GM12892 (cell line): ENCODE measurements around the gene FAM228B.
"Not testable (repeated sequence)": the region's sequence is repeated elsewhere in the genome, so short reads cannot be mapped to it uniquely, and the experiment has no call there.

Source experiments
- DNase-seq: peaks from one replicate; pipeline ENCODE4 v3.0.0; 2011; ENCODE audit not compliant: insufficient read length
- FAIRE-seq: peaks from 2 replicates; lab custom pipeline; 2011; peaks lifted over from hg19 to GRCh38; lab: Jason Lieb, UNC
- POLR2A ChIP-seq: IDR thresholded peaks from 2 replicates; pipeline ENCODE4 v1.6.1; 2011; ENCODE audit warnings: low read depth, low read length, control low read depth
- POLR2AphosphoS5 ChIP-seq: IDR thresholded peaks from 2 replicates; pipeline ENCODE4 v1.6.1; 2011; ENCODE audit warnings: low read depth, low read length, control low read depth
- TAF1 ChIP-seq: IDR thresholded peaks from 2 replicates; pipeline ENCODE4 v1.6.1; 2011; ENCODE audit warnings: low read depth, mild to moderate bottlenecking, control low read depth, low read length, borderline replicate concordance

The FAM228B gene

DNA sequence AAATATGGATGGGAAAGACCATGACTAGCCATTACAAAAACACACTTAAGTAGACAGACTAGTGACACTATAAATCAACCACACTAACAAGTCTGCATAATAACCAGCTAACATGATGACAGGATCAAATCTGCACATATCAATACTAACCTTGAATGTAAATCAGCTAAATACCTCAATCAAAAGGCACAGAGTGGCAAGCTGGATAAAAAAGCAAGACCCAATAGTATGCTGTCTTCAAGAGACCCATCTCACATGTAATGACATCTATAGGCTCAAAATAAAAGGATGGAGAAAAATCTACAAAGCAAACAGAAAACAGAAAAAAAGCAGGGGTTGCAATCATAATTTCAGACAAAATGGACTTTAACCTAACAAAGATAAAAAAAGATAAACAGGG, 16.5 kb upstream of the FAM228B start:
- FAIRE-seq (no peak), DNase-seq (no peak)
- TF ChIP-seq POLR2AphosphoS5, result no peak
- TF ChIP-seq POLR2A, result no peak
- no peak for TF ChIP-seq TAF1

DNA sequence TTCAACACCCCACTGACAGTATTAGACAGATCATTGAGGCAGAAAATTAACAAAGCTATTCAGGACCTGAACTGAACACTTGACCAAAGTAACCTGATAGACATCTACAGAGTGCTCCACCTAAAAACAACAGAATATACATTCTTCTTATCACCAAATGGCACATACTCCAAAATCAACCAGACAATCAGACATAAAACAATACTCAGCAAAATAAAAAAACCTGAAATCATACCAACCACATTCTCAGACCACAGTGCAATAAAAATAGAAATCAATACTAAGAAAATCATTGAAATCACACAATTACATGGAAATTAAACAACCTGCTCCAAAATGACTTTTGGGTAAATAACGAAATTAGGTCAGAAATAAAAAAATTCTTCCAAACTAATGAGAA, 15.9 kb upstream of the FAM228B start:
- FAIRE-seq (no peak), DNase-seq (no peak)
- no peak for TF ChIP-seq POLR2AphosphoS5
- no peak for TF ChIP-seq POLR2A
- no peak for TF ChIP-seq TAF1

DNA sequence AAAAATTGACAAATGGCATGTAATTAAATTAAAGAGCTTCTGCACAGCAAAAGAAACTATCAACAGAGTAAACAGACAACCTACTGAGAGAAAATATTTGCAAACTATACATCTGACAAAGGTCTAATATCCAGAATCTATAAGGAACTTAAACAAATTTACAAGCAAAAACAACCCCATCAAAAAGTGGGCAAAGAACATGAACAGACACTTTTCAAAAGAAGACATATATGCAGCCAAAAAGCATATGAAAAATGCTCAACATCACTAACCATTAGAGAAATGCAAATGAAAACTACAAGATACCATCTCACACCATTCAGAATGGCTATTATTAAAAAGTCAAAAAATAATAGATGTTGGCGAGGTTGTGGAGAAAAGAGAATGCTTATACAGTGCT, 13.8 kb upstream of the FAM228B start:
- not testable (repeated sequence) for FAIRE-seq

DNA sequence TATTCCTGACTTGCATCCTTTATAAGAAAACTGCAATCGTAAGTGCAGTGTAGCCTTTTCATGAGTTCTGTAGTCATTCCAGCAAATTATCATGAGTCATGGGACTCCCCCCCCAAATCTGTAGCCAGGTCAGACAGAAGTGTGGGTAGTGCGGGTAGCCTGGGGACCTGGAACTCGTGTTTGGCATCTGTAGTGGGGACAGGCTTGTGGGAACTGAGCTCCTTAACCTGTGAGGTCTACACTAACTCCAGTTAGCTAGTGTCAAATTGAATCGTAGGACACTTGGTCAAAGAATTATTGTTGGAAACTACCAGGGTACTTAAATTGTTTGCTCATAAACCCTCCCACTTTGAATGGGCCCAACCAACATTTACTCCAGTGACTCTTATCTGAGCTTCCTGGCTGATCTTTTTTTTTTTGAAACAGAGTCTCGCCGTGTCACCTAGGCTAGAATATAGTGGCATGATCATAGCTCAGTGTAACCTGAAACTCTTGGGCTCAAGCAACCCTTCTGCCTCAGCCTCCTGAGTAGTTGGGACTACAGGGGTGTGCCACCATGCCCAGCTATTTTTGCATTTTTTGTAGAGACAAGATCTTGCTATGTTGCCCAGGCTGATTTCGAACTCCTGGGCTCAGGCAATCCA, 12.5 kb upstream of the FAM228B start:
- DNase-seq (no peak), FAIRE-seq (no peak)
- TF ChIP-seq TAF1 (no peak), POLR2AphosphoS5 (no peak), POLR2A (no peak)

More for the DNA sequence above, 13.8 kb upstream of the FAM228B start:
- not testable (repeated sequence) for DNase-seq

DNA sequence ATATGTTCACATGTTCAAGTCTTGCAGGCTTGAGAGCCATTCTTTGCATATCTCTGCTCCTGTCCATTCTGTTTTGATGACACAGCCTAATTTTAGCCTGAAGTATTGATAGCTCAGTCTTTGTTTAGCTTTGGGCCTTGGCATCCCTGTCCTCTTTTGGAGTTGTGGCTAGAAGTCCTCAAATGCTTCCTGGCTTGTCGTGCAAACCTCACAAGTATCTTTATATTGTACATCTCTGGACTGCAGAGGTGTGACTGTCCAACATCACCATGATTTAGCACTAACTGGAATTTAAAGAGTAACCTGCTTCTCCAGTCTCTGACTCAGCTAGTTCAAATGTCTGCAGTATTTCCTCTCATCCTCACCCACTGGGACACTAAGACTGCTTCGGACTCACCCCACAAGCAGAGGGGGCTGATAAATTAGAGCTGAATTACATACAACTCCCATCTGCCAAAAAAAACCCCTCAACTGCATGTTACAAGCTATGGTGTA, 11.8 kb upstream of the FAM228B start:
- no peak for DNase-seq
- no peak for TF ChIP-seq POLR2AphosphoS5
- TF ChIP-seq TAF1, result no peak
- no peak for TF ChIP-seq POLR2A
- no peak for FAIRE-seq

DNA sequence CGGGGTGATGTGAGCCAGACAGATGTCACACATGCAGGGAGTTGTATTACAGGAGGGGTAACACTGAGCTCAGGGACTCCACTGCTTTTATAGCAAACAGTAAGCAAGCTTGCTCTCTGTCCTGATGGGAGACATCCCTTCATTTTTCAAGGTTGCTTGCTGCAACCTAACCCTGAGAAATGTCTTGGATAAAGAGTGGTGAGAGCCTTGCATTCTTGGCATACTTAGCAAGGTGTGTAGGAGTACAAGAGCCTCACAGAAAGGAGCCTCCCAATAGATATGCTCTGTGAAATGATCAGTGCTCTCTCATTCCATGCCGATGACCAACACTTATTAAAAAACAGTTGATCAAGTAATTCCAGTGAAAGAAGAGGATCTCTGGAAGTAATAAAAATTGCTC, 8.2 kb upstream of the FAM228B start:
- no peak for TF ChIP-seq TAF1
- TF ChIP-seq POLR2AphosphoS5, result no peak
- TF ChIP-seq POLR2A, result no peak
- FAIRE-seq (no peak), DNase-seq (no peak)

DNA sequence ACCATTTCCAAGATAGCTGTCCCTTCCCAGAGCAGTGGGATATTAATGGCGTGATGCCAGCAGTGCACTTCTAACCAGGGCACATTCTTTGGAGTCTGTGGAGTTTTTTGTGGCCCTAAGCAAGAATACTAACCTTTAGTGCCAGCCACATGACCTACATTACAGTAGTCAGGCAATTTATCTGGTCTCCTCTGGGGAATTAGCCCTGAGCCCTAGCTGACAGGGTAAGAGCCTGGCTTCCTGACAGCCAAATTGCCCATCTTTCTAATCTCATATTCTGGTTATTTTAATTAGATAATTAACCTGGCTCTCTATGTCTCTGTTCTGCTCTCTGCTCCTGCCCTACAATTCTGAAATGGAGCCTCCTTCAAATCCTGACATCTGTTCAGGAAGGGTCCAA, 5.4 kb upstream of the FAM228B start:
- TF ChIP-seq POLR2AphosphoS5, result no peak
- no peak for TF ChIP-seq POLR2A
- TF ChIP-seq TAF1, result no peak
- DNase-seq (no peak), FAIRE-seq (no peak)

DNA sequence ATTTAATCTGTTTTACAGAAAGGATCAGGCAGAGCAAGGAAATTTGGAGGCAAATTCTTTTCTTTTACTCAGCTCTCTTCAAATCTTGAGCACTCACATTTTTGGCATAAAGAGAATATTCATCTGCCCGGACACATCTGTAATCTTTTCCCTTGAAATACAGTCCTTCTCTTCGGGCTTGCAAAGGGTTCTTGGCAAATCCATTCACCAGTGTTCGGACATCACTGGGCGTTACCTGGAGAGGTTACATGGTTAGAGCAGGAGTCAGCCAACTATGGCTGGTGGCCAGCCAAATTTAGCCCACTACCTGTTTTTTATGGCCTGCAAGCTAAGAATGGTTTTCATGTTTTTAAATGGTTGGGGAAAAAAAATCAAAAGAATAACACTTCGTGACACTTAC, 2.2 kb upstream of the FAM228B start:
- no peak for TF ChIP-seq POLR2AphosphoS5
- DNase-seq (no peak), FAIRE-seq (no peak)

DNA sequence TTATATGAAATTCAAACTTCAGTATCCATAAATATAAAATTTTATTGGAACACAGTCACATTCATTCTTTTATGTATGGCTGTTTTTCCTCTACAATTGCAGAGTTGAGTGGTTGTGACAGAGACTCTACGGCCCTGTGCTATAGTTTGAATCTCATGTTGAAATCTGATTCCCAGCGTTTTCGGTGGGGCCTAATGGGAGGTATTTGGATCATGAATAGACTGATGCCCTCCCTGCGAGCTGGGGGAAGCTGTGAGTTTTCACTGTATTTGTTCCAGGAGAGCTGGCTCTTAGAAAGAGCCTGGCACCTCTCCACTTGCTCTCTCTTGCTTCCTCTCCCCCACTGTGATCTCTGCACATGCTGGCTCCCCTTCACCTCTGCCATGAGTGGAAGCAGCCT, 1.8 kb upstream of the FAM228B start:
- DNase-seq, result no peak
- TF ChIP-seq TAF1 (no peak), POLR2AphosphoS5 (no peak), POLR2A (no peak)
- FAIRE-seq, result no peak

DNA sequence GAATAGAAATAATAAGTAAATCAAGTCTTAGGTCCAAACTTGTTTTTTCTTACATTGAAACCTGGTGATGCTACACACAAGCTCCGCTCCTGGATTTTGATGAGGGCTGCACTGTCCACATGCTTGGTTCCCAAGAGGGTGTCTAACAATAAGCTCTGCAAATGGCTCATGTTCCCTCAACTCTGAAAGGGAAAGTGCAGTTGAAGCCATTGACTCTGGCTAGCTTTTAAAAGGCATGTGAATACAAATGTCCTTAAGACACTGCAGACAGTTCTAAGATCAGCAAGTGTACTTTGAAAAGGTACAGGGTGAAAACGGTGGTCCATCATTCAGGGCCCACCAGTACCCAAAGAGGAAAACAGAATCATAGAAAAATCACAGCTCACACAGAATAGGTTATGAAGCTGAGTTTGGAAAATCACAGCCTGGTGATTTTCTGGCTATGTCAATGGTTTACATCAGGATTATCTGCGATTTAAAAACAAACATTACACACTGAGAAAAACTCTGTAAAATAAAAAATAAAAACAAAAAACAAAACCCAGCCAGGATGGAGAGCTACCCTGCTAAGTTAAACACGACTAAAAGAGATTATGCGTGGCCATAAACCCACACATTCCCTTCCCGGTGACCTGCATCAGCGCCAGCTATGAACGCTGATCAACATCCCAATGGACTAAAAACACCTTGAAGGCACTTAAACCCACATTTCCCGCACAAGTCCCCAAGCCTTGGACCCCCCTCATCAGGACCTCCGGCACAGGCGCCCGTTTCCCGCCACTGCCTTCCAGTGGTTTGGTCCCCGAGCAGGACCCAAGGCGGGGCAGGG, 689 bp upstream of the FAM228B start:
- TF ChIP-seq POLR2AphosphoS5 (no peak), POLR2A (no peak), TAF1 (no peak)
- DNase-seq (no peak), FAIRE-seq (no peak)

DNA sequence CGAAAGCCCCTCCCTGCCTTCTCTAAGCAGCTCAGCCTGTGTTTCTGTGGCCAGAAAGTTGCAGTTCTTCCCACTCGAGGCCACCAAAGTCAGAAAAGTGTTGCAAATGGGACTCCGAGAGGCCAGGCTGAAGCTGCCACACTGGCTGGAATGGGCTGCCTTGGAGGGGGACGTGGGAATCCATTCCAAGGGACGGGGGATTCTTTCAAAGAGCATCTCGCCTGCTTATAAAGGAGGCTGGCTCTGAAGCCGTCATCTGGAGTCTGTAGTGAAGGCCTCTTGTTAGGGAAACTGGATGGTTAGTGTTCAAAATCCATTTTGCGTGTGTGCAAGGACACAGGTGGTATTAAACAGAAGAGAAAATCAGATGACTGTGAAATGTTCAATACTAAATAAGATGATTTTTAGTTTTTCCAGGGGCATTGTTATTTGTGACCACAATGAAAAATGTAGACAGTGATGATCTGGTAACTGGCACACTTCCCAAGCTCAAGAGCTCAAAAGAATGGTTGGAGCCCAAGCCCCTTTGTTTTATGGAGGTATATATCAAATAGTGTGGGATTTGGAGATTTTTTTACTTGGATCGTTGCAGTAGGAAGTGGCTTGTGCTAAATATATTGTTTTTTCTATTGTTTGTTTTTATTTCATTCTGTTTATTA, 782 bp downstream of the FAM228B start:
- FAIRE-seq (no peak), DNase-seq (no peak)
- TF ChIP-seq POLR2A (no peak), TAF1 (no peak), POLR2AphosphoS5 (0 out of 2 replicates have a peak, but pooled peaks have one; percentile 71)
